OCI-LY3 (cell line): ENCODE results near the gene TMEM91.
A peak's percentile ranks its signal among the peaks of the same experiment; 100 is the strongest.

ENCODE experiments used
- EZH2phosphoT487 ChIP-seq: fragments of 200-600 bp; shearing (Covaris generic); IDR thresholded peaks from 2 replicates; pipeline ENCODE4 v1.6.1; 2018; ENCODE audit warnings: antibody characterized with exemption, mixed run types, low read depth
- TF ChIP-seq, protein P1 (sequence below): fragments of 200-600, 300-600 bp; sonication (generic); IDR thresholded peaks from 2 replicates; pipeline ENCODE4 v1.5.1; 2014; ENCODE audit warnings: antibody characterized with exemption, low read length, low read depth

- TF ChIP-seq, protein P1, sequence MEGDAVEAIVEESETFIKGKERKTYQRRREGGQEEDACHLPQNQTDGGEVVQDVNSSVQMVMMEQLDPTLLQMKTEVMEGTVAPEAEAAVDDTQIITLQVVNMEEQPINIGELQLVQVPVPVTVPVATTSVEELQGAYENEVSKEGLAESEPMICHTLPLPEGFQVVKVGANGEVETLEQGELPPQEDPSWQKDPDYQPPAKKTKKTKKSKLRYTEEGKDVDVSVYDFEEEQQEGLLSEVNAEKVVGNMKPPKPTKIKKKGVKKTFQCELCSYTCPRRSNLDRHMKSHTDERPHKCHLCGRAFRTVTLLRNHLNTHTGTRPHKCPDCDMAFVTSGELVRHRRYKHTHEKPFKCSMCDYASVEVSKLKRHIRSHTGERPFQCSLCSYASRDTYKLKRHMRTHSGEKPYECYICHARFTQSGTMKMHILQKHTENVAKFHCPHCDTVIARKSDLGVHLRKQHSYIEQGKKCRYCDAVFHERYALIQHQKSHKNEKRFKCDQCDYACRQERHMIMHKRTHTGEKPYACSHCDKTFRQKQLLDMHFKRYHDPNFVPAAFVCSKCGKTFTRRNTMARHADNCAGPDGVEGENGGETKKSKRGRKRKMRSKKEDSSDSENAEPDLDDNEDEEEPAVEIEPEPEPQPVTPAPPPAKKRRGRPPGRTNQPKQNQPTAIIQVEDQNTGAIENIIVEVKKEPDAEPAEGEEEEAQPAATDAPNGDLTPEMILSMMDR, result peak; percentile 78
- TF ChIP-seq EZH2phosphoT487, result no peak
Observed at GRCh38 chr19:41352609-41353465, 23.5 kb upstream of the TMEM91 start.
